Ectodermal cell (in vitro differentiated cells): ENCODE data around the gene SIGLEC6.

Source experiments
- H3K27ac ChIP-seq: 2 replicates; pipeline ENCODE4 v1.7.0; 2013; ENCODE audit warnings: mild to moderate bottlenecking, low read depth, low read length; ENCODE audit not compliant: insufficient read depth, poor library complexity, severe bottlenecking
- H3K27me3 ChIP-seq: 2 replicates; pipeline ENCODE4 v1.7.0; 2013; ENCODE audit warnings: mild to moderate bottlenecking, low read length; ENCODE audit not compliant: insufficient read depth, control insufficient read depth, poor library complexity, severe bottlenecking
- H3K36me3 ChIP-seq: one replicate; pipeline ENCODE4 v1.7.0; 2013; ENCODE audit warnings: low read length; ENCODE audit not compliant: control insufficient read depth, insufficient read depth
- H3K4me1 ChIP-seq: one replicate; pipeline ENCODE4 v1.7.0; 2013; ENCODE audit warnings: low read length; ENCODE audit not compliant: control insufficient read depth, insufficient read depth
- H3K4me3 ChIP-seq: 2 replicates; pipeline ENCODE4 v1.7.0; 2013; ENCODE audit warnings: low read depth, low read length, control low read depth; ENCODE audit not compliant: insufficient read depth
- H3K9me3 ChIP-seq: 2 replicates; pipeline ENCODE4 v1.7.0; 2013; ENCODE audit warnings: mild to moderate bottlenecking, low read length, moderate library complexity; ENCODE audit not compliant: control insufficient read depth
- WGBS, 2 experiments: methylation state at CpG; one replicate each; pipeline ENCODE4 v1.1.7; 2013; ENCODE audit warnings: missing lambda C conversion rate in 2 of 2; 5-methylcytosine and 5-hydroxymethylcytosine counted together

Gene SIGLEC6

GRCh38 chr19:51513968-51514367, 17.5 kb downstream of the SIGLEC6 start:
- no peak overlapping the region for H3K27ac ChIP-seq
- no peaks in the 10 kb centered on the region for H3K4me1 ChIP-seq
- no peak overlapping the region for H3K4me3 ChIP-seq
- H3K36me3 ChIP-seq = no peaks in the 10 kb centered on the region
- WGBS, 2 experiments = 45 to 55% methylated on average over 2 of the region's 2 CpGs
- no peaks in the 10 kb centered on the region for H3K9me3 ChIP-seq
- no peaks in the 10 kb centered on the region for H3K27me3 ChIP-seq

GRCh38 chr19:51511353-51511752, 20.1 kb downstream of the SIGLEC6 start:
- Histone ChIP-seq H3K4me1 (no peaks in the 10 kb centered on the region), H3K4me3 (no peak overlapping the region)

GRCh38 chr19:51509823-51510660, 21.4 kb downstream of the SIGLEC6 start:
- H3K9me3 ChIP-seq = no peaks in the 10 kb centered on the region
- no peaks in the 10 kb centered on the region for H3K4me1 ChIP-seq
- no peak overlapping the region for H3K27ac ChIP-seq
- 63 to 70% methylated on average over 6 to 7 of the region's 7 CpGs for WGBS, 2 experiments
- H3K27me3 ChIP-seq = no peaks in the 10 kb centered on the region
- no peak overlapping the region for H3K4me3 ChIP-seq
- H3K36me3 ChIP-seq = no peaks in the 10 kb centered on the region

More at GRCh38 chr19:51511353-51511752, 20.1 kb downstream of the SIGLEC6 start:
- Histone ChIP-seq H3K27me3 (no peaks in the 10 kb centered on the region), H3K27ac (no peak overlapping the region), H3K9me3 (no peaks in the 10 kb centered on the region), H3K36me3 (no peaks in the 10 kb centered on the region)
- 25% methylated on average over 5 to 6 of the region's 6 CpGs for WGBS, 2 experiments

- WGBS, 2 experiments = 33 to 53% methylated on average over 2 of the region's 3 CpGs
- H3K27me3 ChIP-seq = no peaks in the 10 kb centered on the region
Observed at GRCh38 chr19:51508059-51508733, 23.3 kb downstream of the SIGLEC6 start.

GRCh38 chr19:51507640-51508058, 23.8 kb downstream of the SIGLEC6 start:
- Histone ChIP-seq H3K36me3 (no peaks in the 10 kb centered on the region), H3K4me1 (no peaks in the 10 kb centered on the region), H3K27me3 (no peaks in the 10 kb centered on the region), H3K9me3 (no peaks in the 10 kb centered on the region), H3K4me3 (no peak overlapping the region), H3K27ac (no peak overlapping the region)
- 71 to 72% methylated on average over 6 of the region's 6 CpGs for WGBS, 2 experiments

More at GRCh38 chr19:51508059-51508733, 23.3 kb downstream of the SIGLEC6 start:
- no peak overlapping the region for H3K4me3 ChIP-seq
- H3K36me3 ChIP-seq = no peaks in the 10 kb centered on the region
- H3K9me3 ChIP-seq = no peaks in the 10 kb centered on the region
- no peaks in the 10 kb centered on the region for H3K4me1 ChIP-seq
- H3K27ac ChIP-seq = no peak overlapping the region

- no peaks in the 10 kb centered on the region for H3K36me3 ChIP-seq
- H3K27me3 ChIP-seq = no peaks in the 10 kb centered on the region
- no peaks in the 10 kb centered on the region for H3K4me1 ChIP-seq
- no peak overlapping the region for H3K27ac ChIP-seq
- WGBS, 2 experiments = 59 to 63% methylated on average over 3 of the region's 3 CpGs
- H3K4me3 ChIP-seq = no peak overlapping the region
- H3K9me3 ChIP-seq = no peaks in the 10 kb centered on the region
Observed at GRCh38 chr19:51507192-51507591, 24.3 kb downstream of the SIGLEC6 start.

- Histone ChIP-seq H3K27me3 (no peaks in the 10 kb centered on the region), H3K4me3 (no peak overlapping the region), H3K36me3 (no peaks in the 10 kb centered on the region), H3K4me1 (no peaks in the 10 kb centered on the region), H3K27ac (no peak overlapping the region), H3K9me3 (no peaks in the 10 kb centered on the region)
- 55 to 60% methylated on average over 3 of the region's 3 CpGs for WGBS, 2 experiments
Observed at GRCh38 chr19:51505904-51506303, 25.6 kb downstream of the SIGLEC6 start.

- H3K4me1 ChIP-seq = no peaks in the 10 kb centered on the region
- H3K27ac ChIP-seq = no peak overlapping the region
- H3K9me3 ChIP-seq = no peaks in the 10 kb centered on the region
- 61 to 78% methylated on average over 1 to 3 of the region's 3 CpGs for WGBS, 2 experiments
- no peaks in the 10 kb centered on the region for H3K27me3 ChIP-seq
- no peaks in the 10 kb centered on the region for H3K36me3 ChIP-seq
- no peak overlapping the region for H3K4me3 ChIP-seq
Observed at GRCh38 chr19:51503896-51504295, 27.6 kb downstream of the SIGLEC6 start.

GRCh38 chr19:51503286-51503817, 28.1 kb downstream of the SIGLEC6 start:
- no peaks in the 10 kb centered on the region for H3K36me3 ChIP-seq
- no peak overlapping the region for H3K4me3 ChIP-seq
- WGBS, 2 experiments = 86 to 89% methylated on average over 5 of the region's 5 CpGs
- H3K4me1 ChIP-seq = no peaks in the 10 kb centered on the region
- no peaks in the 10 kb centered on the region for H3K27me3 ChIP-seq
- no peak overlapping the region for H3K27ac ChIP-seq
- no peaks in the 10 kb centered on the region for H3K9me3 ChIP-seq

GRCh38 chr19:51501594-51502263, 29.7 kb downstream of the SIGLEC6 start, which contains the start of gene SIGLEC12:
SIGLEC12 (minus strand) TSS chr19:51501800; CDS start chr19:51501733, 67 bp downstream.
- Histone ChIP-seq H3K27me3 (no peaks in the 10 kb centered on the region), H3K9me3 (no peaks in the 10 kb centered on the region), H3K4me1 (no peaks in the 10 kb centered on the region), H3K4me3 (no peak within 1 kb of the TSS), H3K27ac (no peak within 1 kb of the TSS), H3K36me3 (no peaks in the 10 kb centered on the region)
- WGBS, 2 experiments = 85 to 88% methylated on average over 11 to 12 of the region's 12 CpGs
